Hepatocyte (in vitro differentiated cells): Measurements from ENCODE around the gene RGS6. TPM values are rescaled to one million over a fixed set of nuclear protein-coding genes. Genes with fewer than 3 reads are reported as not detected.

Experiments used
- DNase-seq: peaks from one replicate; pipeline ENCODE4 v3.0.0-alpha.2; 2016; ENCODE audit warnings: low spot score
- H2AFZ ChIP-seq: fragments of 200-600 bp; sonication (generic); 2 replicates; pipeline ENCODE4 v1.6.0; 2016; ENCODE audit warnings: antibody characterized with exemption, mild to moderate bottlenecking
- H3K27ac ChIP-seq: fragments of 200-600 bp; sonication (generic); 2 replicates; pipeline ENCODE4 v1.5.1; 2016; ENCODE audit warnings: mild to moderate bottlenecking
- H3K27me3 ChIP-seq: fragments of 200-600 bp; sonication (generic); 2 replicates; pipeline ENCODE4 v1.6.1; 2016
- H3K36me3 ChIP-seq: fragments of 200-600 bp; sonication (generic); replicated peaks from 2 replicates; pipeline ENCODE4 v1.5.1; 2016; ENCODE audit warnings: low read depth; ENCODE audit not compliant: insufficient read depth
- H3K4me1 ChIP-seq: fragments of 200-600 bp; sonication (generic); 2 replicates; pipeline ENCODE4 v1.5.1; 2016; ENCODE audit warnings: mild to moderate bottlenecking, moderate library complexity; ENCODE audit not compliant: insufficient read depth
- H3K4me2 ChIP-seq: fragments of 200-600 bp; sonication (generic); 2 replicates; pipeline ENCODE4 v1.6.0; 2016
- H3K4me3 ChIP-seq: fragments of 200-600 bp; sonication (generic); 2 replicates; pipeline ENCODE4 v1.5.1; 2016; ENCODE audit warnings: mild to moderate bottlenecking
- H3K79me2 ChIP-seq: fragments of 200-600 bp; sonication (generic); 2 replicates; pipeline ENCODE4 v1.6.0; 2017; ENCODE audit warnings: mild to moderate bottlenecking
- H3K9me2 ChIP-seq: fragments of 200-600 bp; sonication (generic); replicated peaks from 2 replicates; pipeline ENCODE4 v1.6.0; 2017; ENCODE audit warnings: mild to moderate bottlenecking; ENCODE audit not compliant: insufficient read depth
- H3K9me3 ChIP-seq: fragments of 200-600 bp; sonication (generic); 2 replicates; pipeline ENCODE4 v1.5.1; 2016; ENCODE audit warnings: low read depth, mild to moderate bottlenecking
- H4K20me1 ChIP-seq: fragments of 200-600 bp; sonication (generic); 2 replicates; pipeline ENCODE4 v1.6.0; 2016; ENCODE audit warnings: mild to moderate bottlenecking; ENCODE audit not compliant: insufficient read depth, poor library complexity, severe bottlenecking
- CTCF ChIP-seq: fragments of 200-600 bp; sonication (generic); IDR thresholded peaks from 2 replicates; pipeline ENCODE4 v1.5.1; 2016; ENCODE audit warnings: antibody characterized with exemption, mild to moderate bottlenecking; ENCODE audit not compliant: poor library complexity
- EZH2 ChIP-seq: fragments of 200-600 bp; sonication (generic); IDR thresholded peaks from 2 replicates; pipeline ENCODE4 v1.6.1; 2016; ENCODE audit warnings: antibody characterized with exemption, mild to moderate bottlenecking, borderline replicate concordance
- EZH2phosphoT487 ChIP-seq: fragments of 200-600 bp; sonication (generic); IDR thresholded peaks from one replicate; pipeline ENCODE4 v1.6.1; 2018; ENCODE audit warnings: antibody characterized with exemption, mild to moderate bottlenecking, low read depth, moderate library complexity; ENCODE audit not compliant: unreplicated experiment, severe bottlenecking
- WGBS: methylation state at CpG from one replicate; pipeline ENCODE4 v1.1.6; 2016; ENCODE audit warnings: low lambda C conversion rate; ENCODE audit errors: missing lambda C conversion rate; 5-methylcytosine and 5-hydroxymethylcytosine counted together
- polyA plus RNA-seq: library from polyadenylated mRNA; unstranded; fragments of >200 nt; fragmentation: Nextera tagmentation; extraction: Ambion mirVana; gene quantifications from 2 replicates; pipeline ENCODE4 v1.2.1, GENCODE V29; 2016
- total RNA-seq: library from RNA; depleted of rRNA; stranded (reverse); fragments of >200 nt; gene quantifications from 2 replicates; pipeline ENCODE4 v1.2.3, GENCODE V29; 2014

RGS6 gene
- total and polyA plus RNA-seq, 2 experiments from 2014 or later: 0.25 to 0.87 TPM

- H3K4me3 ChIP-seq: no peak overlapping the region
- no peaks in the 10 kb centered on the region for H3K9me3 ChIP-seq
- WGBS: 86% methylated on average over 5 of the region's 5 CpGs
- H4K20me1 ChIP-seq: no peaks in the 10 kb centered on the region
- no peak overlapping the region for H3K4me2 ChIP-seq
- no peak for DNase-seq
- TF ChIP-seq EZH2phosphoT487 (no peak), EZH2 (no peak), CTCF (no peak)
- H3K4me1 ChIP-seq: no peaks in the 10 kb centered on the region
- no peaks in the 10 kb centered on the region for H3K9me2 ChIP-seq
- H3K27ac ChIP-seq: no peak overlapping the region
- no peaks in the 10 kb centered on the region for H3K36me3 ChIP-seq
- H3K27me3 ChIP-seq: no peaks in the 10 kb centered on the region
- no peak overlapping the region for H2AFZ ChIP-seq
- no peaks in the 10 kb centered on the region for H3K79me2 ChIP-seq
Measured at GRCh38 chr14:72172049-72172448, 239.8 kb downstream of the RGS6 start.

DNA sequence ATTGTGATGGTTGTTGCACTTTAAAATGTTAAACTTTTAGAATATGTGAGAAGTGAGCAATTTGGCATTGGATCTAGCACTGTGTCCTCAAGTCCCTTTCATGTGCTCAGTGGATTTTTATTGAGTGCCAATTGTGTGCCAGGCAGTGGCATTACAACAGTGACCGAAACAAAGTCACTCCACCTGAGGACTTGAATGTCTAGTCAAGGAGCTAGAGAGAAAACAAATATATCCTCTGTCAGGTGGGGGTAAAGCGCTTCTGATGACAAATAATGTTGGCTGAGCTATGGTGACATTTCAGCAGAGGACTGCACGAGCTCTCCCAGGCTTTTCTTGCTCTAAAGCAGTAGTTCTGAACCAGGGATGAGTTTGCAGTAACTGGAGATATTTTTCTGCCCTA, 240.4 kb downstream of the RGS6 start:
- DNase-seq: no peak
- H3K36me3 ChIP-seq: no peaks in the 10 kb centered on the region
- no peak overlapping the region for H3K4me2 ChIP-seq
- no peaks in the 10 kb centered on the region for H3K79me2 ChIP-seq
- no peak overlapping the region for H3K4me3 ChIP-seq
- H3K27ac ChIP-seq: no peak overlapping the region
- no peak overlapping the region for H2AFZ ChIP-seq
- H3K27me3 ChIP-seq: no peaks in the 10 kb centered on the region
- no peaks in the 10 kb centered on the region for H3K4me1 ChIP-seq
- no peaks in the 10 kb centered on the region for H3K9me2 ChIP-seq
- WGBS: 72% methylated on average over 3 of the region's 3 CpGs
- H3K9me3 ChIP-seq: no peaks in the 10 kb centered on the region
- TF ChIP-seq CTCF: no peak
- TF ChIP-seq EZH2phosphoT487: no peak
- no peak for TF ChIP-seq EZH2
- no peaks in the 10 kb centered on the region for H4K20me1 ChIP-seq

DNA sequence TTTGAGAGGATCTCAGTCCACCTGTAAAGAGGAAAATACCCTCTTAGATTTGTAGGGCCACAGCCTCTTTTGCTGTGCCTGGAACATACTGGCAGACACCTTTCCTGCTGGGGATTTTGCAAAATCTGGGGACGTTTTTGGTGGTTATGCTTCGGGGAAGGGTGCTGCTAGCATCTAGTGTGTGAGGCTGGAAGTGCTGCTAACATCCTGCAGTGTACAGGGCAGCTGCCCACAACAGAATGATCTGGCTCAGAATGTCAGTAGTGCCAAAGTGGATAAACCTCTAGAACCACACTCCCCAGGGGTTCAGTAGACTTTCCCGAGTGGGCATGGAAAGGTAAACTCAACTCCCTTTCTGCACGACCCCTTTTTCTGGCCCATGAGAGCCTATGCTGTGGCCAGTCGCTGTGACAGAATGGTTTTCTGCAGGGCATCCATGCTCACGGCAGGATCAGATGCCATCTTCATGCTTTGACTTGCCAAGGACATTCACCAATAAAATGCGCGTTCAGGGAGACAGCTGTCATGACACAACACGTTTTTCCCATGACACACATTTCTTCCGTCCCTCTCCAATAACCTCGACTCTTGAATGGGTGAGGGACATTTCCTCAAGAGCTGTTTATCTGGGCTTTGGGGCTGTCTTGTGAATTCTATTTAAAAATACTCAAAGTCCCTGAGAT, 240.9 kb downstream of the RGS6 start:
- H3K9me2 ChIP-seq: no peaks in the 10 kb centered on the region
- no peaks in the 10 kb centered on the region for H3K27me3 ChIP-seq
- H3K36me3 ChIP-seq: no peaks in the 10 kb centered on the region
- no peaks in the 10 kb centered on the region for H3K79me2 ChIP-seq
- H4K20me1 ChIP-seq: no peaks in the 10 kb centered on the region
- no peak overlapping the region for H3K27ac ChIP-seq
- TF ChIP-seq EZH2: no peak
- TF ChIP-seq EZH2phosphoT487: no peak
- TF ChIP-seq CTCF: no peak
- H3K9me3 ChIP-seq: no peaks in the 10 kb centered on the region
- no peak for DNase-seq
- H3K4me2 ChIP-seq: no peak overlapping the region
- no peak overlapping the region for H2AFZ ChIP-seq
- no peak overlapping the region for H3K4me3 ChIP-seq
- 74% methylated on average over 11 of the region's 11 CpGs for WGBS
- H3K4me1 ChIP-seq: no peaks in the 10 kb centered on the region
